ENCODE data around the gene GEMIN8.

GEMIN8 gene

DNA sequence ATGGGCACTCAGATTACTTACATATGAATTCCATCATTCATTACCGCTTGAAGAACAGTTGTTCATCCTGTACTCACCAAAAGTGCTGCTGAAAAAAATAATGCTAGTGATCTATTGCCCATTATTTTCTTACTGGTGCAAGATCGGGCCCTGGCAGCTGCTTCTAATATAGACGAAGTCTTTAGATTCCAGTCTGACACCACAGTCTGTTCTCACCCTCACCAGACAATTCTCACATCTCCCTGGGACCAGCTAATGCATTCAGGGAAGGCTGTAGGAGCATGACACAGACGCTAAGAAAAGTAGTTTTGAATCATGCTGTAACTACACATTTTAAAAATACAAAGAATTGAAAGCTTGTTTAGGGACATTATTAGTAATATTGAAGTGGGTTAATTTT is 13.8 kb downstream of the GEMIN8 start:
- DNase-seq (ENCODE audit: low read depth): peak; percentile 28

DNA sequence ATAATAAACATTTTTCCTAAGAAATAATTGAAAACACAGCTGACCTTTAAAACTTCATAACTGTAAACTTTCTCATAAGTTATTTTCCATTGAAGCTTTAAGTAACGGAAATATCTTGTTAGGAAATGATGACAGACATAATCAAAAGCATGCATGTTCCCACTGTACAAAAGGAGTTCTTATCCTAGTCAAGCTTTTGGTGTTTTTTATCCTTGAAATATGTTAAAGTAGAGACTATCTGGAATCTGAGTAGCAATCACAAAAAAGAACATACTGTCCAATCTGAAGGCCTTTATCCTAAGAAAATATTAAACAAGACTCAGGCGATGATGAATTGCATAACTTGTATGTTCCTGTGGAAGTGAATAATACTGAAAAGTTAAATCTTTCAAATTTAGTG is 14.4 kb downstream of the GEMIN8 start:
- DNase-seq (ENCODE audit: low read depth): peak; percentile 69

DNA sequence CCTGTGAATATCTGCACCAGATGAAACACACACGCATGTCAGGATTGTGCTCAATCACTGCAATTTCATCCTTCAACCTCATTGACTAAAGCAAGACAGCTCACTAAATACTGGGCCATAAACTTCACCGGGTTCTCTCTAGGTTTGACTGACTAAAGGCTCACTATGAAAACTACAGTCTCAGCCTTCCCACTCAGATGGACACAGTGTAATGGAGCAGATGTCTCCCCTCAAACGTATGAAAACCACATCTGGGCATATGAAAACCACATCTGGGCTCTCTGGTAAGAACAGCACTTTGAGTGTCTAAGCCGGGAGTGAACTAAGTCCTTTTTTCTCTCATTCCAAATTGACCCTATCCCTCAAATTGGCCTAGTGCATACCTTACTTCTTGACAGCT is 15.2 kb downstream of the GEMIN8 start:
- DNase-seq (ENCODE audit: low read depth): no peak

DNA sequence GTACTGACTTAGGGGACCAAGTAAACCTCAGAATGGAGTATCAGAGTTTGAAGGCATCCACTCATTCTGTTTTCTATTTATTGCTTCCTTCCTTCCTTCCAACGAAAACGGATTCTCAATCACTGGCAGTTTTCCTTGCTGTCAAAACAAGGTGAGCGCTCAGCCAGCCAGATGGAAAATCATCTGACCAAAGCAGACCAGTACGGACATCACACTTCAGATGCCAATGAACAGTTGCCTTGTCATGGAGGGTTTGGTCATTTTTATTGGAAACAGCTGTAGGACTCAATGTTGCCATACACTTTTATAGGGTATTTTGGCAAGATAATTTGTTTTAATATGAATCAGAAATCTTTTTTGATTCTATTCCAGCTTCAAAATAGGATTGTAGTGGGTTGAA is 16.6 kb downstream of the GEMIN8 start:
- DNase-seq (ENCODE audit: low read depth): peak; percentile 56

DNA sequence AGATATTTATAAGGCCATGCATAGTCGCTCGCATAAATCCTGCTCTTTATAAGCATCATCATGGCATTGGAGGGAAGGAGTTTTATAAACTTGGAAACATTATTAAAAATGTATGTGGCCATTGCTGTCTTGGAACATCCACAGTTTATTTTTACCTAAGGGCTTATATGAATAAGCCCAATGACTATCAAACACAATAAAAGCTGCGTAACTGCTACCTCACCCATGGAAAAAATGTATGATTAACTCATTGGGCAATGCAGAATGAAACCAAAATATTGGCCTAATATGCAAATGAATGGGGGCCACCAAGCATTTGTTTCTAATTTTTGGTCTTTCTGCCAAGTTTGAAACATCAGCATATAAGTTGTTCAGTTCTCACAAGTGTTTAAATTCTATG is 19.1 kb downstream of the GEMIN8 start:
- no peak for DNase-seq (ENCODE audit: low read depth)

DNA sequence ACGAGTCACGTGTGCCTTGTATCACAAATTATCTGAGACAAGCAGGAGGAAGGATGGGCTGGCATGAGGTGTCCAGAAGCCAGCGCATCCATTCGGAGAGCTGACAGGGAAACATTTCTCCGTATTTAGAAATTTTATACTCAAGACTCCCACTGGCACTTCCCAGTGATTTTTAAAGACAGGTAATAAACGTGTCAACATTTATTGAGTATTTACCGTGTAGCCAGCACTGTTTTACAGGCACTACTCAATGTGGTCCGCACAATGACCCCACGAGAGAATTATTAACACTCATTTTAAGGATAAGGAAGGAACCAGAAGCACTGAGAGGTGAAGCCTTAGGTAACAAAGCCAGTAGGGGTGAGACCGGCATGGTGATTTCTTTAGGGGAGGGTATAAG is 23.2 kb downstream of the GEMIN8 start:
- no peak for DNase-seq (ENCODE audit: low read depth)

DNA sequence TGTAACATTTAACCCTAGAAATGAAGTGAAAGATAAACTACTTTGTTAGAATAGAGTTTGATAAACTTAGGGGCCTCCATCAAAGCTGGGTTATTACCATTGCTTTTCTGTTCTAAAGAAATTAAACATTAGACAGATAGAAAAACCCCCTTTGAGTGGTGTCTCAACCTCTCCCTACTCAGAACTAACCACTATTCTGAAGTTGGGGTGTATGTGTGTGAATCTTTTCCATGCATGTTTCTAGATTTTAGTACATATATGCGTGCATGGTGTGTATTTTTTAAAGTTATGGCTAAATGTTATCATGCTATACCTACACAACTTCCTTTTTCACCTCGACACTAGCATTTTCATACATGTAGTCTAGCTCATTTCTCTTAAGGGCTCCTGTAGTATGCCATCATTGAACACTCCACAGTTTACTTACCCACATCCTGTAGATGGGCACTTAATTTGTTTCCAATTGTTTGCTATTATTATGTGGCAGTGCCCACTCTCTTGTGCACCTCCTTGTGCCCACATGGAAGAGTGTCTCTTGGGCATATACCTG is 25.7 kb downstream of the GEMIN8 start:
- DNase-seq (ENCODE audit: low read depth): no peak

DNA sequence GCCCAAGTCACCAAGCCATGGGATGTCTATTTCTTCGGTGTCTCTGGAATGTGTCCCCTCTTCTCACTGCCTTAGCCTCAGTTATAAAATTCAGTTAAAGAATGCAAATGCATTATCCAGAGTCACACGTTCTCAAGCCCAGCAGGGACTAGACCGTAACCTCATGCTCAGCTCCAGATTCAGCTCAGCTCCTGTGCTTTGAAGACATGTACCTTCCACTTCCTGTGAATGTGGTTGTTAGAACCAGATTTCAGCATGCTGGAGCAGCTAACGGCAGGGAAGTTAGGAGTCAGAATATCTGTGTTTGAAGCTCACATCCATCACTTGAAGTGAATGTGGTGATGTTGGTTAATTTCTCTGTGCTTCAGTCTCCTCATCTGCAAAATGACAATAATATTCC is 26.7 kb downstream of the GEMIN8 start:
- no peak for DNase-seq (ENCODE audit: low read depth)

DNA sequence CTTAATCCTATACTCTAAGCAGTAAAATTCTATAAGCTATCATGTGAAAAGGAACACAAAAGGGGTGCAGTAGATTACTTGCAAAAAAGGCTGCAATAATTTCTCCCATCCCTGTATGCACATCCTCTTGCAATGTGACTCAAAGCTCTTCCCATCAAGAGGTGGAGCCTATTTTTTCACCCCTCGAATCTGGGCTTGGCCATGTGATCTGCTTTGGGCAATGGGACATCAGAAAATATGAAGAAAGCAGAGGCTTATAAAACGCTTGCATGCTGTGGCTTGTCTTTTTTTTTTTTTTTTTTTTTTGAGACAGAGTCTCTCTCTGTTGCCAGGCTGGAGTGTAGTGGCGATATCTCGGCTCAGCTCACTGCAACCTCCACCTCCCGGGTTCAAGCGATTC is 33.0 kb downstream of the GEMIN8 start:
- no peak for DNase-seq (ENCODE audit: low read depth)

DNA sequence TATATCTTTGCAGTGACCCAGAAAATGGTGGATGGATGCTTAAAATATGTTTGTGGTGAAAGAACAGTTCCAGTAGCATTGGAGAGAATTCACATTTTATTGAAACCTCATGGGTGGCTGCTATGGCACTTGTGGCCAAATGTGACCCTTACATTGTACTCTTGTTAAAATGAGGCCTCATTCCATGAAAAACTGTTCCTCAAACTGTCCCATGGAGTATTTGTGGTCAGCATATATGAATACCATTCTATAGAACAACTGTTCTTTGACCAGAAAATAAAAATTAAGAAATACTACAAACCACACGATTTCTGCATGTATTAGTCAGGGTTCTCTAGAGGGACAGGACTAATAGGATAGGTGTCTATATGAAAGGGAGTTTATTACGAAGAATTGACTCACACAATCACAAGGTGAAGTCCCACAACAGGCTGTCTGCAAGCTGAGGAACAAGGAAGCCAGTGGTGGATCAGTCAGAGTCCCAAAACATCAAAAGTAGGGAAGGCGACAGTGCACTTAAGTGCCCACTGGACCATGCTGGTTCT is 35.1 kb downstream of the GEMIN8 start:
- no peak for DNase-seq (ENCODE audit: low read depth)

DNA sequence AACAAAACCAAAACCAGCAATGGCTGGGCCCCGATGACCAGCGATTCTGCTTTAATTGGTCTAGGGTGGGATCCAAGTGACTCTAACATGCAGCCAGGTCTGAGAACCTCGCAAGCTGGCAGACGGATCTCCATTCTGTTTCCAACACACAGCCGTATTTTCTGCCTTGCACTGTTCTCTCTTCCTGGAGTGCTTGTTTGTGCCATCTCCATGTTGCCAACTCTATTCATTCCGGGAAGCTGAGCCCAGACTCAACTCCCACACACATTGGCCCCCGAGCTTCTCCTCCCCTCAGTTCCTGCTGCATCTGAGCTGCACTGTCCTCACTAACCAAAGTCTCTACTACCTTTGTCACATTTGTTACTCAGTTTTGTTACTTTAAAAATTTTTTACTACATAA is 35.6 kb downstream of the GEMIN8 start:
- no peak for DNase-seq (ENCODE audit: low read depth)

DNA sequence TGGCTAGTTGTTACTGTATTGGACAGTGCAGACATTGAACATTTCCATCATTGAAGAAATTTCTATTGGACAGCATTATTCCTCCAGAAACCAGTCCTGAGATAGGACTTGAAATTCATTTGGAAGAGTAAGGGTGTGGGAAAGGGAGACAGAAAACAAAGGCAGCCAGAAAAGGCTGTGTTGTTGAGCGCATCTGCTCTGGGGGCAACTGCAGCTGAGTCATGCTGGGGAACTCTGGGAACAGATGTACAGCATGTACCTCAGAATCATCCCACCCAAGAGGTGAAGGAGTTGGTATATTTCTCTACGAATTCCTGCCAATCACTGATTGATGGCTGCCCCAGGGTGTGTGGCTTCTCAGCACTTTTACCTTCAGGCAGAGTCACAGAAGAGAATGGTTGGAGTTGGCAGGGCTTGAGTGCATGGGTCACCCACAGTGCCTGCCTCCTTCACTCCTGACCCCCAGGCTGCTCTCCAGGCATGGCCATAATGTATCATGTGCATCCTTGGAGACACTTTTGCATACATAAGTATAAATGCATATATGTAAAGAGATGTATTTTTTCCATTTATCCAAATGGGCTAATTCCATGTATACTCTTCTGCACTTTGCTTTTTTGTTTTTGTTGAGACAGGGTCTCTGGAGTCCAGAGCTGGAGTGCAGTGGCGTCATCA is 39.4 kb downstream of the GEMIN8 start:
- no peak for DNase-seq (ENCODE audit: low read depth)

DNA sequence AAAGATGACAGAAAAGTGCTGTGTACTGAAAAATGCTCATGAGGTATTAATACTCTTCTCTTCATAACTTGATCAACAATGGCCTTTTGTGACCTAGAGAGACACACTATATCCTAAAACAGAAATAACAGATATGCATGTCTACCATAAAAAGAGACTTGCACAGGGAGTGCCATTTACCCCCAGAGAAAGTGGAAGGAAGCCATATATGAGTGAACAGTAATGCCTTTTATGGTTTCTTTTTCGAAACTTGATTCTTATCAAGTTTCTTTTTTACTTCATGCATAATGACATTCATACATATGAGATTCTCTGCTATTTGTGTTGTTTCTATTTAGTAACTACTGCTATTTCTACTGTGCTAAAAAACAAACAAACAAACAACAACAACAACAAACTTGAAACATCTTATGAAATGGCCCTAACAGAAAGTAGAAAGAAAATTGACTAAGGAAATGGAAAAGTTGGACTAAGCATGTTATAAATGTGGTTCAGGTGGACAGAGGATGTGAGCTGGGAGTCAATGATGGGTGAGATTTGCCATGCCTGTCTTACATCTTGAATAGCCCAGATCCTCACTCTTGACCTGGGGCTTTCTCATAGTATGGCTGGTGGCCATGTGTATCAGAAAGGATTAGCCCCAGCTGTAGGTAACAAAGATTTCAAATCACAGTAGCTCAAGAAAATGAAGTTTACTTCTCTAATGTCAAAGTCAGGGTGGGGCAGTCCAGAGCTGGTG is 43.8 kb downstream of the GEMIN8 start:
- DNase-seq (ENCODE audit: low read depth): no peak

DNA sequence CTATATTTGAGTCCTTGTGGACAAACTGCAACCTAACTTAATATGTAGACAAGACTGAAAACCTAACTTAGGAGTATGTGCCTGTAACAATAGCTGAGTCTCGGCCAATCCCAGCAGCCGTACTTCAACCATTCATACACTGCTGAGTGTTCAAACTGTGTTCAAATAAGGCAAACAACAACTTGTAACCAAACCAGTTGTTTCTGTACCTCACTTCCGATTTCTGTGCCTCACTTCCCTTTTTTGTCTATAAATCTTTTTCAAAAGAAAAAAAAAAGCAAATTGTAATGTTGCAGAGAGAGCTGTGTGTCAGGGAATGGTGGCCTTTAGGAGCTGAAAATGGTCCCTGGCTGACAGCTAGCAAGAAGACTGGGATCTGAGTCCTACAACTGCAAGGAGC is 46.0 kb downstream of the GEMIN8 start:
- no peak for DNase-seq (ENCODE audit: low read depth)

DNA sequence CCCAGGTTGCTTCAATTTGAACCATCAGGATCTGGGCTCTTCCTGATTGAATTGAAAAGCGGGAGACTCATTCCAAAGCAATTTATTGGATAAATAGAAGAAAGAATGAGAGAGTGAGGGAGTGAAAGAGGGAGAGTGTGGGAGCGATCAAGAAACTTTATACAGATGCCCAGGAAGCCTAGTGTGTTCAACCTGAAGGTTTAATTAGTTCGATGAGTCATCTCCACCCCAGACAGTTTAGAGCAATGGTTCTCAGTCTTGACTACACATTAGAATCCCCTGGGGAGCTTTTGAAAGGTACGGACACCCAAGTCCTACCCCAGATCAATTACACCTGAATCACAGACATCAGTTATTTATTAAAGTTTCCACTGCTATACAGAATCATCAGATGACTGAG is 61.5 kb downstream of the GEMIN8 start:
- no peak for DNase-seq (ENCODE audit: low read depth)

DNA sequence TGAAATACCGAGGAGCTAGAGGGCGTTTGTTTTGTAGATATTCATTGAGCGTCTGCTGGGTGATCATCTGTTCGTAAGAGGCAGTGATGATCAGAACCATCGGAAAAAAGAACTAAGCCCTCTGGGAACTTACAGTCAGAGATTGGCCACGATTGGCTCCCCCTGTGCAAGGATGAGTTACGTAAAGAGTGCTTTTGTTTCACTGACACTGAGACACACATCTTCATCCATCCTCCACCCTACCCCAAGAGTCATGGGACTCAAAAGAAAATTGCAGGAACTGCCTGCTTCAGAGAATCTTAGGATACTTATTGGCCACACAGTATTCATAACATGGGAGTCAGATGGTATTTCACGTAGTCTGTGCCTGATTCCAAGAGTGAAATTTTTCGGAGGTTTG is 62.1 kb downstream of the GEMIN8 start:
- no peak for DNase-seq (ENCODE audit: low read depth)

DNA sequence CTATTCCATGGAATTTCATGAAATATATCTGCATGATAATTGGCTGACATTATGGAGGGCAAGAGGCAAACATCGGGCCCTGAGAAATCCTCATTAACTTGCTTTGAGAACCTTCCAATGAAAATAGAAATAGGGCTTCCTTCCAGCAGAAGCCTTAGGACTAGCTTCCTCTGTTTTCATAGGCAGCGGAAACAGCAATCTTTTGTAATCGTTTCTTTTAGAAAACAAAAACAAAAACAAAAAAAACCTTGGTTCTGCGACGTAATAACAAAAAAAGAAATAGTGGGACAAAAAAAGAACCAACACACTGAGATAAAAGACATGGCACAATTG is 62.9 kb downstream of the GEMIN8 start:
- DNase-seq (ENCODE audit: low read depth): no peak

DNA sequence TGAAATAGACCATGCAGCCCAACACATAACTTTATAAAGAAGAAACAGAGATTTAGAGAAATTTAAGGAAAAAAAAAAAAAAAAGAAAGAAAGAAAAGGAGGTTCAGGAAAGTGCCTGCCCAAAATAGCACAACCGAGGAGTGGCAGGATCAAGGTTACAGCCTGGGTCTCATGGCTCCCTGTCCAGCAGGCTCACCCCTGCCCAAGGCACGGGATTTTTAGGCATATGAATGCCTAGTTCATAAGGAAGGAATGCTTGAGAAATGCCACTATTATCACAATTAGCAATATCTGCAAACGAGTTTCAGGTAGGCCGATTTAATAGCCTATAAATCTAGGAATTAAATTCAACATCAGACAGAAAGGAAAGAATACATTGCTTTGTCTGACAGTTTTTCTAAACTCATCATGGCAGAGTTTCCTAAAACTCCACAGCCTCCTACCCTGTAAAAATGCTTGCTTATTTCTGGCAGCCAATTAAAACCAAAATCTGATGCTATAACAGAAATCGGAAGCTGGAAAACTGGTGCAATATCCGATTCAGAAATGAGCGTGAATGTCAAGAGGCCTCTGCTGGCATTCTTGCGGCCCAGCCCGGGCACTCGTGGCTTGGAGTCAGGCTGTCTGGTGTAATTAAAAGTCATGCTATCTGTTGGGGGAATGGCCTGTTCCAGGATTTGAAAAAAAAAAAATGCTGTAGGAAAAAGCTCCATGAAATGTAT is 63.5 kb downstream of the GEMIN8 start:
- no peak for DNase-seq (ENCODE audit: low read depth)

DNA sequence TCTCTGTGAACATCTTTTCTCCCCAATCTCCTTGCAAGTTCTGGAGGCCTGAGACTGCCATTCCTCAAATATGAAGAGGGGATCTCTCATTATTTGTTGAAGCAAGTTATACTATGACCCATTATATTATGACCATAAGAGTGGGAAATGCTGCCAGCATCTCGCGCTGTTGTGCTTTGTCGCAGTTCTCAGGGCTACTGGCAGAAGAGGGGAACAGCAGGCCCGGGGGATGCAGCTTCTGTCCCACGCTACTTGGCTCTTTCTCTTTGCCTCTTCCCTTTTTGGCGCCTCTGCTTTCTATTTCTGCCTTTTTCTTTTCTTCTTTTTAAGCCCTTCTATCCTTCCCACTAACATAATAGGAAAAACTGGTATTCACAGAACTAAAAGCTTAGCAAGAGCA is 64.2 kb downstream of the GEMIN8 start:
- no peak for DNase-seq (ENCODE audit: low read depth)

DNA sequence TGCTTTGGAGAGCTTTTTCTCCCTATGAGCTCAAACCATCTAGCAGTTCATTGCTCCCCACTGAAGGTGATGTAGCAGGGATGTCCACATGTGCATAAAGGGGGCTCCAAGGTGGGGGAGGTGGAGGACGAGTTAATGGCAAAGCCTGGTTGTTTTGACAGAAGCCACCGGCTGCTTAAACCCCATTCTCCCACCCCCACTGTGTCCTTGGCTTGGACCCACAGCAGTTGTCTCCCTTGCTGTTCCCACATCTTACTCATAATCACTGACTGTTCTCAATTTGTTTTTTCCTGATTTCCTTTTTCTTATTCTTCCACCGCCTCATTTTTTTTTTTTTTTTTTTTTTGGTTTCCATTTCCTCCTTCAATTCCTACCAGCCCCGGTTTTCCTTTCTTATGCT is 72.7 kb downstream of the GEMIN8 start:
- no peak for DNase-seq (ENCODE audit: low read depth)

Data from fibroblast of the conjunctiva (primary cell).